Activated CD8-positive, alpha-beta memory T cell treated with anti-CD3 and anti-CD28 coated beads, Interleukin-2, amount 50 U/mL, for 4 hours (primary cell): ENCODE results near the gene SMIM10.
A peak's percentile ranks its signal among the peaks of the same experiment; 100 is the strongest.
"Not testable (repeated sequence)": the region's sequence is repeated elsewhere in the genome, so short reads cannot be mapped to it uniquely, and the experiment has no call there.

Source experiments
- DNase-seq: peaks from one replicate; pipeline ENCODE4 v3.0.0-alpha.2; 2020

SMIM10 gene

DNA sequence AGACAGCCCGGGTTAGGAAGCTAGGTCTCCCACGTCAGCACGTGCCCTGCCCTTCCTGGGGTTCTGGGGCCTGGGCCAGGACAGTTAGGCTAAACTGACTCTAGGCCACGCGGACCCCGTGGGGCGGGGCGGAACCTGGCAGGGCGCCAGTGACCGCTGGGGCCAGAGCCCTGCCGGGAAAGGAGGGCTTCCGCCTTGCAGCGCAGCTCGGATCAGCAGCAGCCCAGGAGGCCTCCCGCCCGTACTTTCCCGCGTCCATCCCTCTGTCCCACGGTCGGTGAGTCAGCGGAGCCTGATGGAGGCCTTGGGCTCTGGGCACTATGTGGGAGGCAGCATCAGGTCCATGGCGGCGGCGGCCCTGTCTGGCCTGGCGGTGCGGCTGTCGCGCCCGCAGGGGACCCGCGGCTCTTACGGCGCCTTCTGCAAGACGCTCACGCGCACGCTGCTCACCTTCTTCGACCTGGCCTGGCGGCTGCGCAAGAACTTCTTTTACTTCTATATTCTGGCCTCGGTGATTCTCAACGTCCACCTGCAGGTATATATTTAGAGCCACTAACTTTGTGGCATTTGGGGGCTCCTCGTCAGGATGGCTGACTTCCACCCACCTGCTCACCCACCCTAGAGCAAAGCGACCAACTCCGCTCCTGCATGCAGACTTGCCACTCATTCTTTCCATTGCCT lies at the start of gene SMIM10:
Gene SMIM10, plus strand, starts transcription at position 191 of the 681 bp plus-strand sequence. Its CDS starts 105 bp downstream, at position 296.
- peak; percentile 17 for DNase-seq

DNA sequence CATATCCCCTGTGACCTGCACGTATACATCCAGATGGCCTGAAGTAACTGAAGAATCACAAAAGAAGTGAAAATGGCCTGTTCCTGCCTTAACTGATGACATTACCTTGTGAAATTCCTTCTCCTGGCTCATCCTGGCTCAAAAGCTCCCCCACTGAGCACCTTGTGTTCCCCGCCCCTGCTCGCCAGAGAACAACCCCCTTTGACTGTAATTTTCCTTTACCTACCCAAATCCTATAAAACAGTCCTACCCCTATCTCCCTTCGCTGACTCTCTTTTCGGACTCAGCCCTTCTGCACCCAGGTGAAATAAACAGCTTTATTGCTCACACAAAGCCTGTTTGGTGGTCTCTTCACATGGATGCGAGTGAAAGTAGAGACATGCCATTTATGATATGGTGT lies 44.4 kb upstream of the SMIM10 start:
- not testable (repeated sequence) for DNase-seq

DNA sequence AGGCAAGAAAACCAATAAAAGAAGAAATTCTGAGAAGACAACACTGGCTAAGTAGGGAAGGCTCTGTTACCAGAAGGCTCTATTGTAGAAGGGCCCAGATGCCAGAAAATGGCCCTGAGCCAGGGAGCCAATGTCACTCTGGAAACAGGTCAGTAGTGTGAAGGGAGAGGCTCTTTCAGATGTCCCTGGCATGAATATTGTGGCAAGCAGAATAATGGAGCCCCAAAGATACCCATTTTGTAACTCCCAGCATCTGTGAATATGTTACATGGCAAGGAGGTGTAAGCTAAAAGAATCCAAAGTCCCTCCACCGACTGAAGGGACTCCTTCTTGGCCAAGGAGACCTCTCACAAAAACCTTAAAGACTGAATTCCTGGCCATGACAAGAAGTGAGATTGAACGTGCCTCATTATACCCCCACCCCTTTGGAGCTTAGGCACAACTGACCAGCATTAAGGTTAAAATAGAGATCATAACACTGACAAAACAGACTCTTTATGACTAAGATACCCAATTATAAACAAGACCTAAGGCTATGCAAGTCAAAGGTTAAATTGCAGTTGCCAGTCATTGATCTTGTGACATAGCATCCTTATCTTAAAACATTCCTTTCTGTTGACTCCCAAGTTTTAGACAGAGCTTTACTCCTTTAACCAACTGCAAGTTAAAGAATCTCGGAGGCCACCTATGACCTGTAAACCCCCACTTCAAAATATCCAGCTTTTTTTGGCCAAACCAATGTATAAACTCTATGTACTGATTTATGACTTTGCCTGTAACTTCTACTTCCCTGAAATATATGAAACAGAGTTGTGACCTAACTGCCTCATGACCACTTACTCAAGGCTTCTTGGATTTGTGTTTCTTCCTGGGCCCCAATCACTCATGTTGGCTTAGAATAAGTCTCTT lies 42.2 kb upstream of the SMIM10 start:
- DNase-seq: no peak

DNA sequence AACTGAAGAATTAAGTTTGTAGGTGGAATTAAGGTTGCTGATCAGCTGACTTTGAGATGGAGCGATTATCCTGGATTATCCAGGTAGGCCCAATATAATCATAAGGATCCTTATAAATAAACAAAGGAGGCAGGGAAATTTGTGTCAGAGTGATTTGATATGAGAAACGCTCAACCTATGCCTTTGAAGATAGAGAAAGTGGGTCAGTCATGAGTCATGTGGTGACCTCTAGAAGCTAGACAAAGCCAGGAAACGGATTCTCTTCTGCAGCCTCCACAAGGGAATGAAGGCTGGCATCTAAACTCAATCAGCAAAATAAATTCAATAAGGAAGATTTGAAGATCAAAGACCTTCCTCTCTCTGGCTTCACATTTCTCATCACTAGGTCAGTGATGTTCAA lies 41.5 kb upstream of the SMIM10 start:
- DNase-seq: no peak

GRCh38 chrX:134957836-134958235 lies 33.0 kb upstream of the SMIM10 start:
- no peak for DNase-seq

- not testable (repeated sequence) for DNase-seq
These were observed 30.4 kb upstream of the SMIM10 start for GRCh38 chrX:134960366-134960765.

DNA sequence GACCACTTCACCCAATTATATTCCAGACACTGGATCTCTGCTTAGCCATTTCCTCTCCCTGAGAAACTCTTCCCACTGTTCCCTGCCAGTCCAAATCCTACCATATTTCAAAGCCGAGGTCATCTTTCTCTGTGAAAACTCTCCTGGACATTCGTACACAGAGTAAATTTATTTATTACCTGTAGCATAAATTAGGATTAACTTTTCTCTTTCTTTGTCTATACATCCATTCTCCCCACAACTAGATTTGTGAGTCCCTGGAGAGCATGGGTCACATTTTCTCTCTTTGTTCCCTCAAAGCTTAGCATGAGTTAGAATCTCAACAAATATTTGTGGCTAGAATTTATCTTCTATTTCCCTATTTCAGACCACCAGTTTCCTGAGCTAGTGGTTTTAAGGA lies 27.8 kb upstream of the SMIM10 start:
- DNase-seq: no peak

DNA sequence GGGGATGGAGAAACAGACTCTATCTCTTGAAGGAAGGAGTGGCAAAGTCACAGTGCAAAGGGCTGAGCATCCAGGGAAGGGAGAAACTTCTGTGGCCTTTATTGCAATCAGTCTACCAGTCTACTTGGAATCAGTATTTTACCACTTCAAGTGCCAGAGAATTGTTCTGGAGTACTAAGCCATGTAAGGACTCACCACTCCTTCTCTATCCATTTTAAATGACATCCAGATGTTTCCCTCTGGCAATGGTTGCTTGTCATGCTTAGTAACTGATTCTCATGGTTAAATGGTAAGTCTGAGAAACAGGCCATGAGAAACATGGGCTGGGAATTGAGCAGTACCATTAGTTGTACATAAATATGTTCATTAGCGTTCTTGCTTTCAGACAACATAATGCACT lies 21.1 kb upstream of the SMIM10 start:
- DNase-seq: no peak

- no peak for DNase-seq
These were observed 18.9 kb upstream of the SMIM10 start for GRCh38 chrX:134971926-134972325.

DNA sequence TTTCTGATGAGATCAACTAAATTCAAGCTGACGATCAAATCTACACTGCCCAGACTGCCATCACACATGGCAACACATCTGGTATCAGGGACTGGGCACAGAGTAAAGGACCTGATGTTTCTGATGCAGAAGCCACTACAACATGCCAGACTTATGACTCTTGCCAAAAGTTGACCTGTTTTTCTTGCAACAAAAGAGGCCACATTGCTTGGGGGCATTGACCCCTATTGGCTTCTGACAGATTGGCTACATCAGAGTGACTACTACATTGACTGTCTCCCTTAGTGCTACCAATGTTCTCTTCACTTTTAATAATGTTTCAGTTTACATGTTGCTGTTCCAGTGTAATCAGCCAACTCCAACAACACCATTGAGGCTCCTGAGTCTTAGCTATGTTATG lies 15.3 kb upstream of the SMIM10 start:
- DNase-seq: no peak

DNA sequence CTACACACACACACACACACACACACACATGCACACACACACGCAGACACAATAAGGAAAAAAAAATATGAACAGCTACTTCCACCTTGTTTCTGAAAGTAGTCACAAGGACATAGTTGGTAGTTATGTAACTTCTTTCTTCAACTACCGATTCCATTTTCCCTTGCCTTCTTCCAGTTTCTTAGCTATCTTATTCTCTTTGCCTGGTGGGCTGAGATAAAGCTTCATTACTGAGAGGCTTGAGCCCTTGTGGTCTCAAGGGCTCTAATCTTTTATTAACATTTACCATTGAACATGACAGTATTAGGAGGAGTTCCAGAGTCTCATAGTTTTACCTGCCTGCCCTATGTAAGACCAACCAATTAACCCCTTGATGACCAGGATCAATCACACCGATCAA lies 8.9 kb upstream of the SMIM10 start:
- DNase-seq: no peak

- no peak for DNase-seq
These were observed 8.0 kb upstream of the SMIM10 start for GRCh38 chrX:134982748-134983147.

- no peak for DNase-seq
These were observed 5.3 kb upstream of the SMIM10 start for GRCh38 chrX:134985479-134985878.

- no peak for DNase-seq
These were observed 353 bp upstream of the SMIM10 start for GRCh38 chrX:134990475-134990800.

GRCh38 chrX:134997646-134998045 lies 6.9 kb downstream of the SMIM10 start:
- no peak for DNase-seq

DNA sequence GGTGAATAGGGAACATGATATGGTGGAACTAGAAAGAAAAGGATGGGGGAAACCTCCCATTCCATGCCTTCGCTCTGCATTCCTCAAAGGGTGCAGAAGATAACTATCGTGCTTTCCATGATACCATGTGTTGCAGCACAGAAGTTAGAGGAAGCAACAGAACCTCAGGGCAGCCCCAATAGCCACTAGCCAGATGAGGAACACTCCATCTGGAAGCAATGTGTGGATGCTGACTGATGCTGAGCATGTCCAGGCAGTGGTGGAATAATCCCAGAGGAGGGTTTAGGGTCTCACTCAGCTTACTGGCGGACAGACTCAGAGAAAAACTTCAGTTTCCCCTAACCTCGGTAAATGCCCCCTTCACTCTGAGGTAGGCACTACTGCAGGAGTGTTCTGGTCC lies 7.5 kb downstream of the SMIM10 start:
- DNase-seq: no peak

DNA sequence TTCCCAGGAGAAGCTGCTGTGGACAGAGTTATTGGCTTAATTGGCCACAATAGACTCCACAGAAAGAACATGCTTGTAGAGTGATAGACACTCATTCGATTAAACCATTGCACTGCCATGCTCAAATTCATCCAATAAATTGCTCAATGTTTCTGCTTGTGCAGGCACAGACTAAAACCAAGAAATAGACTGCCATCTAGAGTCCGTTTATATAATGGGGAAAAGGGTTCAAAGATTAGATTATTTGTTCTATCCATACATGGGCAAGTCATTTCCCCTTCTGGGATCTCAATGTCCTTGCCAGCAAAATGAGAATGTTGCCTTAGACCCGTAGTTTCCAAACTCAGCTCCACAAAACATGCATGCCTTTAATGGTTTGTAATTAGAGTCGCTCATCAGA lies 8.7 kb downstream of the SMIM10 start:
- no peak for DNase-seq

DNA sequence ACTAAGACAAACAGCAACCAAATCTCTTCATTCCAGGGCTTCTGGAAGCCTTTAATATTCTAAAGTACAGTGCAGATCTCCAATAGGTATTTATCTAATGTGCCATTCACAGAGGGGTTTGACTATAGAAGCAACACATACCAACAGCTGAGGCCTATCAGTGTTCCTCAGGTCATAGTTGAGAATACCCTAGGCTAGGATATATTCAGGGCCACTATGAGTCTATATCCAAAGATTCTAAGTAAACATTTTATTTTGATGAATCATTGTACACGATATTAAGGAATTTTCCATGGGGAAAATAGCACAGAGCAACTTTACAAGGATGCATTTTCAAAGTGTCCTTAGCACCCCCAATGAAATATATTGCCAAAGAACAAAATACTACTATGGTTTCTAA lies 9.7 kb downstream of the SMIM10 start:
- DNase-seq: no peak

GRCh38 chrX:135003876-135004623 lies 13.3 kb downstream of the SMIM10 start:
- peak; percentile 87 for DNase-seq

GRCh38 chrX:135006187-135006586 lies 15.4 kb downstream of the SMIM10 start:
- DNase-seq: no peak

DNA sequence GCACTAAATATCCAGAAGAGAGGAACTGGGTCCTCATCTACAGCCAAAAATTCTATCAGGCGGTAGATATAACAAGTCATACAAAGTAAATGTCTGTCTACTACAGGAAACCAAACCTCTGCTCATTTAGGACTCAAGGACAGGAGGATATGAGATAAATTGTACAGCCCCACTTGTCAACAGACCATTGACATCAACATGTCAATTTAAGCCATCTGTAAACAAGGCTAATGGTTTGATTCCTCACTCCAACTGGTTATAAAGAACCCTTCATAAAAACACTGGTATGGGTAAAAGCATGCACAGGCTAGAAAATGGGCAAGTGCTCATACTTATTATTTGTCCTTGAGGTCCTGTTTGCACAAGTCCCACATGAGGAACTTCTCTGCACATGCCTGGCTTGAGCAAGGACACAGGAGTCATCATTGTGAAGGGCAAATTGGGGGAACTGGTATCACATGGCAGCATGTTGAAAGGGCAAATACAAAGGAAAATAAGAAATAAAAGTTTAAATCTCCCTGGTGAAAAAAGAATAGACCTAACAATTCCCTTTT lies 18.3 kb downstream of the SMIM10 start:
- DNase-seq: no peak

DNA sequence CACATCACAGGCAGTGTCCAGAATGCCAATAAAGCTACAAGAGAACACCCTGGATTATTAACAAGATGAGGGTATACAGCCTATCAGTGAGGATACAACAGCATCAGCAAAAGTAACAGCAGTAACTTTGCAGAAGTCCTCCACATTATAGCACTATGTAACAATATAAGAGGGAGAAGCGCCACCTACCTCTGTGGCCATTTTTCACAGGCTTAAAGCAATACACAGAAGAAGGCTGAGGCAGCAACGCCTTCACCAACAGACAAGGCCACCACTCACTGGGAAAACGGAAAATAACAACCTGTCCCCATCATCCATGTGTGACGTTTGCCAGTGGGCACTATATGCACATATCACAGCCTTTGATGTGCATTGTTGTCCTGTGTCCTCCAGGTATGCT lies 19.0 kb downstream of the SMIM10 start:
- no peak for DNase-seq

- no peak for DNase-seq
These were observed 20.1 kb downstream of the SMIM10 start for GRCh38 chrX:135010921-135011320.
